HEK293 (cell line): Measurements from ENCODE around the gene RANBP10.
A peak's percentile ranks its signal among the peaks of the same experiment; 100 is the strongest.

Source experiments
- HOXA7 ChIP-seq: sonication (generic); formaldehyde crosslinking; IDR thresholded peaks from 2 replicates; pipeline ENCODE4 v1.8.1; 2022; ENCODE audit warnings: missing genetic modification reagents, borderline replicate concordance
- KLF16 ChIP-seq: fragments of 450-650 bp; formaldehyde crosslinking; IDR thresholded peaks from 2 replicates; pipeline ENCODE4 v1.5.1; 2017; ENCODE audit warnings: missing biosample characterization, missing genetic modification characterization
- KLF8 ChIP-seq: fragments of 450-650 bp; formaldehyde crosslinking; IDR thresholded peaks from 2 replicates; pipeline ENCODE4 v1.5.1; 2016; ENCODE audit warnings: missing biosample characterization, missing genetic modification characterization
- KLF9 ChIP-seq: fragments of 450-650 bp; formaldehyde crosslinking; IDR thresholded peaks from 2 replicates; pipeline ENCODE4 v1.5.1; 2016; ENCODE audit warnings: missing biosample characterization, missing genetic modification characterization, low read depth
- SP7 ChIP-seq: fragments of 450-650 bp; formaldehyde crosslinking; IDR thresholded peaks from 2 replicates; pipeline ENCODE4 v1.5.1; 2016; ENCODE audit warnings: missing biosample characterization, missing genetic modification characterization
- ZBTB17 ChIP-seq: fragments of 450-650 bp; formaldehyde crosslinking; IDR thresholded peaks from 2 replicates; pipeline ENCODE4 v1.5.1; 2016; ENCODE audit warnings: missing biosample characterization, missing genetic modification characterization
- ZBTB48 ChIP-seq: fragments of 450-650 bp; formaldehyde crosslinking; IDR thresholded peaks from 2 replicates; pipeline ENCODE4 v1.5.1; 2016; ENCODE audit warnings: missing biosample characterization, missing genetic modification characterization
- ZBTB7A ChIP-seq: fragments of 450-650 bp; formaldehyde crosslinking; IDR thresholded peaks from 2 replicates; pipeline ENCODE4 v1.5.1; 2016; ENCODE audit warnings: low read depth, missing biosample characterization, missing genetic modification characterization
- ZNF10 ChIP-seq: fragments of 450-650 bp; formaldehyde crosslinking; IDR thresholded peaks from 2 replicates; pipeline ENCODE4 v1.5.1; 2017; ENCODE audit warnings: missing biosample characterization, missing genetic modification characterization
- ZNF324 ChIP-seq: fragments of 450-650 bp; formaldehyde crosslinking; IDR thresholded peaks from 2 replicates; pipeline ENCODE4 v1.5.1; 2016; ENCODE audit warnings: missing biosample characterization, missing genetic modification characterization
- ZNF394 ChIP-seq: fragments of 450-650 bp; formaldehyde crosslinking; IDR thresholded peaks from 2 replicates; pipeline ENCODE4 v1.5.1; 2016; ENCODE audit warnings: missing biosample characterization, missing genetic modification characterization, mild to moderate bottlenecking, moderate library complexity, borderline replicate concordance
- ZNF561 ChIP-seq: fragments of 450-650 bp; IDR thresholded peaks from 2 replicates; pipeline ENCODE4 v1.5.1; 2018; ENCODE audit warnings: missing biosample characterization, missing genetic modification characterization, borderline replicate concordance
- ZNF629 ChIP-seq: fragments of 450-650 bp; formaldehyde crosslinking; IDR thresholded peaks from 2 replicates; pipeline ENCODE4 v1.5.1; 2017; ENCODE audit warnings: missing biosample characterization, missing genetic modification characterization
- ZNF777 ChIP-seq: fragments of 450-650 bp; formaldehyde crosslinking; IDR thresholded peaks from 2 replicates; pipeline ENCODE4 v1.5.1; 2017; ENCODE audit warnings: missing biosample characterization, missing genetic modification characterization, borderline replicate concordance
- ZNF830 ChIP-seq: fragments of 450-650 bp; IDR thresholded peaks from 2 replicates; pipeline ENCODE4 v1.5.0; 2018; ENCODE audit warnings: missing biosample characterization, missing genetic modification characterization, low read depth, mild to moderate bottlenecking, moderate library complexity
- ZSCAN23 ChIP-seq: fragments of 450-650 bp; formaldehyde crosslinking; IDR thresholded peaks from 2 replicates; pipeline ENCODE4 v1.5.1; 2016; ENCODE audit warnings: missing biosample characterization, missing genetic modification characterization
- TF ChIP-seq, protein P1 (sequence below): fragments of 450-650 bp; formaldehyde crosslinking; IDR thresholded peaks from 2 replicates; pipeline ENCODE4 v1.5.1; 2017; ENCODE audit warnings: missing biosample characterization, mild to moderate bottlenecking, missing genetic modification characterization, moderate library complexity
- TF ChIP-seq, protein P2 (sequence below): fragments of 450-650 bp; formaldehyde crosslinking; IDR thresholded peaks from 2 replicates; pipeline ENCODE4 v1.5.1; 2016; ENCODE audit warnings: missing biosample characterization, missing genetic modification characterization, borderline replicate concordance
- TF ChIP-seq, protein P3 (sequence below): fragments of 450-650 bp; formaldehyde crosslinking; IDR thresholded peaks from 2 replicates; pipeline ENCODE4 v1.5.1; 2016; ENCODE audit warnings: missing biosample characterization, missing genetic modification characterization, borderline replicate concordance
- TF ChIP-seq, protein P4 (sequence below): fragments of 450-650 bp; formaldehyde crosslinking; IDR thresholded peaks from 2 replicates; pipeline ENCODE4 v1.5.1; 2016; ENCODE audit warnings: missing biosample characterization, missing genetic modification characterization
- TF ChIP-seq, protein P5 (sequence below): fragments of 450-650 bp; formaldehyde crosslinking; IDR thresholded peaks from 2 replicates; pipeline ENCODE4 v1.5.1; 2016; ENCODE audit warnings: missing biosample characterization, missing genetic modification characterization
- TF ChIP-seq, protein P6 (sequence below): fragments of 450-650 bp; formaldehyde crosslinking; conservative IDR thresholded peaks from 2 replicates; pipeline ENCODE4 v1.5.1; 2016; ENCODE audit warnings: low read depth, missing biosample characterization, missing genetic modification characterization

Gene RANBP10

DNA sequence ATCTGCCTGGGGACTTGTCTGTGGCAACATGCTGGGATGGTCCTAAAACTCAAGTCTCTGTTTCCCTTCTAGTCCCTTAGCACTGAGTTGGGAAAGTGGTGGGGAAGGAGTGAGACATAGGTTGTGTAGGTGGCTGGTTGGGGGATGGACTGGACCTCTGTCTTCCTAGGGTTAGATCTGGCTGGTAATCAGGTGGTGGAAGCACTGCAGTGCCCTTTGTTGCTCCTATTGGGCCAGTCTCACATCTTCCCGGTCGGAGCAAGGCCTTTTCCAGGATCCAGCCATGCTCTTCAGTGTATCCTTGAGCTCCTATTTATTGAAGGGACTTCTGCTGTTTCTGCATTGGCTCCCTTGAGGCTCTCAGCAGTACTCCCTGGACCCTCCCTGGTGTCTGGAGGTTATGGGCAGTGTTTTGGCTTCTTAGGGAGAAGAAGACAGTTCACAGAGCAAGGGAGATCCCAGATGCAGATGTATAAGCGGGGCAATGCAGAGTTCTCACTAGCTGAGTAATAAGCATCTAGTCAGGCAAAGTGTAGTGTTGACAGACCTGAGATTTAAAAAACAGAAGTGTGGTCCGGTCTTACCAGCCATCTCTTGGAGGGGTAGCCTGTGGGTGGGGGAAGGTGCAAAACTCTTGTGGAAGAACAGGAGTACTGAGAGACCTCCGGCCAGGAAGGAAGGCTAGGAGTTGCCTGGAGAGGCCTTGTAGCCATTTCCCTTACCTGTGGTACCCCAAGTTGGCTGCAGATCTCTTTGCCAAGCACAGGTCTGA lies 39.1 kb upstream of the RANBP10 start (continued):
- TF ChIP-seq ZBTB7A (tag by site-specific recombination) (no peak), ZBTB17 (tag by site-specific recombination) (peak; percentile 35; the same call in 1 of the 2 replicates), KLF8 (tag by site-specific recombination) (no peak), ZNF394 (no peak), ZNF10 (tag by site-specific recombination) (peak; percentile 71; the same call in 1 of the 2 replicates), ZNF629 (tag by site-specific recombination) (no peak), KLF9 (tag by site-specific recombination) (no peak), HOXA7 (CRISPR knock-in tag) (no peak), ZNF561 (tag by site-specific recombination) (no peak), ZSCAN23 (tag by site-specific recombination) (no peak), KLF16 (no peak), ZBTB48 (tag by site-specific recombination) (peak; percentile 38), ZNF830 (no peak), SP7 (tag by site-specific recombination) (no peak), ZNF777 (tag by site-specific recombination) (no peak), ZNF324 (tag by site-specific recombination) (no peak)
- TF ChIP-seq, protein P1, sequence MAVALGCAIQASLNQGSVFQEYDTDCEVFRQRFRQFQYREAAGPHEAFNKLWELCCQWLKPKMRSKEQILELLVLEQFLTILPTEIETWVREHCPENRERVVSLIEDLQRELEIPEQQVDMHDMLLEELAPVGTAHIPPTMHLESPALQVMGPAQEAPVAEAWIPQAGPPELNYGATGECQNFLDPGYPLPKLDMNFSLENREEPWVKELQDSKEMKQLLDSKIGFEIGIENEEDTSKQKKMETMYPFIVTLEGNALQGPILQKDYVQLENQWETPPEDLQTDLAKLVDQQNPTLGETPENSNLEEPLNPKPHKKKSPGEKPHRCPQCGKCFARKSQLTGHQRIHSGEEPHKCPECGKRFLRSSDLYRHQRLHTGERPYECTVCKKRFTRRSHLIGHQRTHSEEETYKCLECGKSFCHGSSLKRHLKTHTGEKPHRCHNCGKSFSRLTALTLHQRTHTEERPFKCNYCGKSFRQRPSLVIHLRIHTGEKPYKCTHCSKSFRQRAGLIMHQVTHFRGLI (tag by site-specific recombination), result no peak
- TF ChIP-seq, protein P2, sequence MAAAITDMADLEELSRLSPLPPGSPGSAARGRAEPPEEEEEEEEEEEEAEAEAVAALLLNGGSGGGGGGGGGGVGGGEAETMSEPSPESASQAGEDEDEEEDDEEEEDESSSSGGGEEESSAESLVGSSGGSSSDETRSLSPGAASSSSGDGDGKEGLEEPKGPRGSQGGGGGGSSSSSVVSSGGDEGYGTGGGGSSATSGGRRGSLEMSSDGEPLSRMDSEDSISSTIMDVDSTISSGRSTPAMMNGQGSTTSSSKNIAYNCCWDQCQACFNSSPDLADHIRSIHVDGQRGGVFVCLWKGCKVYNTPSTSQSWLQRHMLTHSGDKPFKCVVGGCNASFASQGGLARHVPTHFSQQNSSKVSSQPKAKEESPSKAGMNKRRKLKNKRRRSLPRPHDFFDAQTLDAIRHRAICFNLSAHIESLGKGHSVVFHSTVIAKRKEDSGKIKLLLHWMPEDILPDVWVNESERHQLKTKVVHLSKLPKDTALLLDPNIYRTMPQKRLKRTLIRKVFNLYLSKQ (tag by site-specific recombination), result no peak
- TF ChIP-seq, protein P3, sequence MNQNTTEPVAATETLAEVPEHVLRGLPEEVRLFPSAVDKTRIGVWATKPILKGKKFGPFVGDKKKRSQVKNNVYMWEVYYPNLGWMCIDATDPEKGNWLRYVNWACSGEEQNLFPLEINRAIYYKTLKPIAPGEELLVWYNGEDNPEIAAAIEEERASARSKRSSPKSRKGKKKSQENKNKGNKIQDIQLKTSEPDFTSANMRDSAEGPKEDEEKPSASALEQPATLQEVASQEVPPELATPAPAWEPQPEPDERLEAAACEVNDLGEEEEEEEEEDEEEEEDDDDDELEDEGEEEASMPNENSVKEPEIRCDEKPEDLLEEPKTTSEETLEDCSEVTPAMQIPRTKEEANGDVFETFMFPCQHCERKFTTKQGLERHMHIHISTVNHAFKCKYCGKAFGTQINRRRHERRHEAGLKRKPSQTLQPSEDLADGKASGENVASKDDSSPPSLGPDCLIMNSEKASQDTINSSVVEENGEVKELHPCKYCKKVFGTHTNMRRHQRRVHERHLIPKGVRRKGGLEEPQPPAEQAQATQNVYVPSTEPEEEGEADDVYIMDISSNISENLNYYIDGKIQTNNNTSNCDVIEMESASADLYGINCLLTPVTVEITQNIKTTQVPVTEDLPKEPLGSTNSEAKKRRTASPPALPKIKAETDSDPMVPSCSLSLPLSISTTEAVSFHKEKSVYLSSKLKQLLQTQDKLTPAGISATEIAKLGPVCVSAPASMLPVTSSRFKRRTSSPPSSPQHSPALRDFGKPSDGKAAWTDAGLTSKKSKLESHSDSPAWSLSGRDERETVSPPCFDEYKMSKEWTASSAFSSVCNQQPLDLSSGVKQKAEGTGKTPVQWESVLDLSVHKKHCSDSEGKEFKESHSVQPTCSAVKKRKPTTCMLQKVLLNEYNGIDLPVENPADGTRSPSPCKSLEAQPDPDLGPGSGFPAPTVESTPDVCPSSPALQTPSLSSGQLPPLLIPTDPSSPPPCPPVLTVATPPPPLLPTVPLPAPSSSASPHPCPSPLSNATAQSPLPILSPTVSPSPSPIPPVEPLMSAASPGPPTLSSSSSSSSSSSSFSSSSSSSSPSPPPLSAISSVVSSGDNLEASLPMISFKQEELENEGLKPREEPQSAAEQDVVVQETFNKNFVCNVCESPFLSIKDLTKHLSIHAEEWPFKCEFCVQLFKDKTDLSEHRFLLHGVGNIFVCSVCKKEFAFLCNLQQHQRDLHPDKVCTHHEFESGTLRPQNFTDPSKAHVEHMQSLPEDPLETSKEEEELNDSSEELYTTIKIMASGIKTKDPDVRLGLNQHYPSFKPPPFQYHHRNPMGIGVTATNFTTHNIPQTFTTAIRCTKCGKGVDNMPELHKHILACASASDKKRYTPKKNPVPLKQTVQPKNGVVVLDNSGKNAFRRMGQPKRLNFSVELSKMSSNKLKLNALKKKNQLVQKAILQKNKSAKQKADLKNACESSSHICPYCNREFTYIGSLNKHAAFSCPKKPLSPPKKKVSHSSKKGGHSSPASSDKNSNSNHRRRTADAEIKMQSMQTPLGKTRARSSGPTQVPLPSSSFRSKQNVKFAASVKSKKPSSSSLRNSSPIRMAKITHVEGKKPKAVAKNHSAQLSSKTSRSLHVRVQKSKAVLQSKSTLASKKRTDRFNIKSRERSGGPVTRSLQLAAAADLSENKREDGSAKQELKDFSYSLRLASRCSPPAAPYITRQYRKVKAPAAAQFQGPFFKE (tag by site-specific recombination), result no peak
- TF ChIP-seq, protein P4, sequence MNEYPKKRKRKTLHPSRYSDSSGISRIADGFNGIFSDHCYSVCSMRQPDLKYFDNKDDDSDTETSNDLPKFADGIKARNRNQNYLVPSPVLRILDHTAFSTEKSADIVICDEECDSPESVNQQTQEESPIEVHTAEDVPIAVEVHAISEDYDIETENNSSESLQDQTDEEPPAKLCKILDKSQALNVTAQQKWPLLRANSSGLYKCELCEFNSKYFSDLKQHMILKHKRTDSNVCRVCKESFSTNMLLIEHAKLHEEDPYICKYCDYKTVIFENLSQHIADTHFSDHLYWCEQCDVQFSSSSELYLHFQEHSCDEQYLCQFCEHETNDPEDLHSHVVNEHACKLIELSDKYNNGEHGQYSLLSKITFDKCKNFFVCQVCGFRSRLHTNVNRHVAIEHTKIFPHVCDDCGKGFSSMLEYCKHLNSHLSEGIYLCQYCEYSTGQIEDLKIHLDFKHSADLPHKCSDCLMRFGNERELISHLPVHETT (tag by site-specific recombination), result no peak
- TF ChIP-seq, protein P5, sequence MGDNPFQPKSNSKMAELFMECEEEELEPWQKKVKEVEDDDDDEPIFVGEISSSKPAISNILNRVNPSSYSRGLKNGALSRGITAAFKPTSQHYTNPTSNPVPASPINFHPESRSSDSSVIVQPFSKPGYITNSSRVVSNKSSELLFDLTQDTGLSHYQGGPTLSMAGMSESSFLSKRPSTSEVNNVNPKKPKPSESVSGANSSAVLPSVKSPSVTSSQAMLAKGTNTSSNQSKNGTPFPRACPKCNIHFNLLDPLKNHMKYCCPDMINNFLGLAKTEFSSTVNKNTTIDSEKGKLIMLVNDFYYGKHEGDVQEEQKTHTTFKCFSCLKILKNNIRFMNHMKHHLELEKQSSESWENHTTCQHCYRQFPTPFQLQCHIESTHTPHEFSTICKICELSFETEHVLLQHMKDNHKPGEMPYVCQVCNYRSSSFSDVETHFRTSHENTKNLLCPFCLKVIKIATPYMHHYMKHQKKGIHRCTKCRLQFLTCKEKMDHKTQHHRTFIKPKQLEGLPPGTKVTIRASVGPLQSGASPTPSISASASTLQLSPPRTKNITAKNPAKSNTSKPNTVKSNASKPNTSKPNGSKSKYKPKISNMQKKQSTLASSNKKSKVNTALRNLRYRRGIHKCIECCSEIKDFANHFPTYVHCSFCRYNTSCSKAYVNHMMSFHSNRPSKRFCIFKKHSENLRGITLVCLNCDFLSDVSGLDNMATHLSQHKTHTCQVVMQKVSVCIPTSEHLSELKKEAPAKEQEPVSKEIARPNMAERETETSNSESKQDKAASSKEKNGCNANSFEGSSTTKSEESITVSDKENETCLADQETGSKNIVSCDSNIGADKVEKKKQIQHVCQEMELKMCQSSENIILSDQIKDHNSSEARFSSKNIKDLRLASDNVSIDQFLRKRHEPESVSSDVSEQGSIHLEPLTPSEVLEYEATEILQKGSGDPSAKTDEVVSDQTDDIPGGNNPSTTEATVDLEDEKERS, result no peak
- TF ChIP-seq, protein P6, sequence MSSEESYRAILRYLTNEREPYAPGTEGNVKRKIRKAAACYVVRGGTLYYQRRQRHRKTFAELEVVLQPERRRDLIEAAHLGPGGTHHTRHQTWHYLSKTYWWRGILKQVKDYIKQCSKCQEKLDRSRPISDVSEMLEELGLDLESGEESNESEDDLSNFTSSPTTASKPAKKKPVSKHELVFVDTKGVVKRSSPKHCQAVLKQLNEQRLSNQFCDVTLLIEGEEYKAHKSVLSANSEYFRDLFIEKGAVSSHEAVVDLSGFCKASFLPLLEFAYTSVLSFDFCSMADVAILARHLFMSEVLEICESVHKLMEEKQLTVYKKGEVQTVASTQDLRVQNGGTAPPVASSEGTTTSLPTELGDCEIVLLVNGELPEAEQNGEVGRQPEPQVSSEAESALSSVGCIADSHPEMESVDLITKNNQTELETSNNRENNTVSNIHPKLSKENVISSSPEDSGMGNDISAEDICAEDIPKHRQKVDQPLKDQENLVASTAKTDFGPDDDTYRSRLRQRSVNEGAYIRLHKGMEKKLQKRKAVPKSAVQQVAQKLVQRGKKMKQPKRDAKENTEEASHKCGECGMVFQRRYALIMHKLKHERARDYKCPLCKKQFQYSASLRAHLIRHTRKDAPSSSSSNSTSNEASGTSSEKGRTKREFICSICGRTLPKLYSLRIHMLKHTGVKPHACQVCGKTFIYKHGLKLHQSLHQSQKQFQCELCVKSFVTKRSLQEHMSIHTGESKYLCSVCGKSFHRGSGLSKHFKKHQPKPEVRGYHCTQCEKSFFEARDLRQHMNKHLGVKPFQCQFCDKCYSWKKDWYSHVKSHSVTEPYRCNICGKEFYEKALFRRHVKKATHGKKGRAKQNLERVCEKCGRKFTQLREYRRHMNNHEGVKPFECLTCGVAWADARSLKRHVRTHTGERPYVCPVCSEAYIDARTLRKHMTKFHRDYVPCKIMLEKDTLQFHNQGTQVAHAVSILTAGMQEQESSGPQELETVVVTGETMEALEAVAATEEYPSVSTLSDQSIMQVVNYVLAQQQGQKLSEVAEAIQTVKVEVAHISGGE (tag by site-specific recombination), result no peak
